AG10803 (cell line): ENCODE results near the gene ERP44.
"Not testable (repeated sequence)": the region's sequence is repeated elsewhere in the genome, so short reads cannot be mapped to it uniquely, and the experiment has no call there.

ENCODE experiments used
- DNase-seq: peaks from one replicate; pipeline ENCODE4 v3.0.0; 2010; ENCODE audit warnings: low read depth
- H3K4me3 ChIP-seq: 2 replicates; pipeline ENCODE4 v1.5.1; 2011; ENCODE audit warnings: mild to moderate bottlenecking, low read length, control low read depth
- TF ChIP-seq, protein P1 (sequence below): conservative IDR thresholded peaks from 2 replicates; pipeline ENCODE4 v1.5.1; 2011; ENCODE audit warnings: mild to moderate bottlenecking, low read length, control low read depth, inconsistent platforms

Gene ERP44

DNA sequence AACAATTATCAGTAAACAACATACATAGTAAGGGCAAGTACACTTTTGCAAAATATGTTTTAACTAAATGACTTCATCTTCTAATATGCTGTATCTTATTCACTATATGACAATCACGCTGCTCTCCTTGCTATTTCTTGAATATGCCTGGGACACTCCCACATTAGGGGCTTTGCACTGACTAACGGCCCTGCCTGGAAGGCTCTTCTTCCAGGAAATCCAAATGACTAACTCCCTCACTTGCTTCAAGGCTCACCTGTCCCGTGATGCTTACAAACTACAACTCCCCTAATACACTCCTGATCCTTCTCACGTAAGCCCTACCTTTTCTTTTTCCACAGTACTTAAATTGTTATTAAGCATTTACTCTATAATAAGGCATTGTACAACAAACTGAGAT lies 10.6 kb downstream of the ERP44 start:
- no peak overlapping the region for H3K4me3 ChIP-seq
- TF ChIP-seq, protein P1, sequence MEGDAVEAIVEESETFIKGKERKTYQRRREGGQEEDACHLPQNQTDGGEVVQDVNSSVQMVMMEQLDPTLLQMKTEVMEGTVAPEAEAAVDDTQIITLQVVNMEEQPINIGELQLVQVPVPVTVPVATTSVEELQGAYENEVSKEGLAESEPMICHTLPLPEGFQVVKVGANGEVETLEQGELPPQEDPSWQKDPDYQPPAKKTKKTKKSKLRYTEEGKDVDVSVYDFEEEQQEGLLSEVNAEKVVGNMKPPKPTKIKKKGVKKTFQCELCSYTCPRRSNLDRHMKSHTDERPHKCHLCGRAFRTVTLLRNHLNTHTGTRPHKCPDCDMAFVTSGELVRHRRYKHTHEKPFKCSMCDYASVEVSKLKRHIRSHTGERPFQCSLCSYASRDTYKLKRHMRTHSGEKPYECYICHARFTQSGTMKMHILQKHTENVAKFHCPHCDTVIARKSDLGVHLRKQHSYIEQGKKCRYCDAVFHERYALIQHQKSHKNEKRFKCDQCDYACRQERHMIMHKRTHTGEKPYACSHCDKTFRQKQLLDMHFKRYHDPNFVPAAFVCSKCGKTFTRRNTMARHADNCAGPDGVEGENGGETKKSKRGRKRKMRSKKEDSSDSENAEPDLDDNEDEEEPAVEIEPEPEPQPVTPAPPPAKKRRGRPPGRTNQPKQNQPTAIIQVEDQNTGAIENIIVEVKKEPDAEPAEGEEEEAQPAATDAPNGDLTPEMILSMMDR, result no peak
- DNase-seq, result no peak

DNA sequence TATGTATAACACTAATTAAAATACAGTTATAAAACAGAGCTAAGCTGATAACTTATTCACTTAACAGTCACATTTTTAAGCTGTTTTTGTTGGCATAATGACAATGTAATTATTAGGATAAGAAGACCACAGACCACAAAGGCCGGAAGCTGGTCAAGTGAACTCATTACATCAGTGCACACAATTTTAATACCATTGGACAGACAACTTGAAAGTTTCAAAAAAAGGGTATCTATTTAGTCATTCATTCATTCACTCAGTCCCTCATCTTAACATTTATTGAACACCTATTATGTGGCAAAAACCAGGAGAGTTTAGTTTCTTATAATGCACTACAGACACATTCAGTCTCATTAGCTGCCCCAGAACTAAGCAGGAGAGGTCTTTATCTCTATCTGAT lies 11.6 kb downstream of the ERP44 start:
- peak; percentile 11 for DNase-seq

DNA sequence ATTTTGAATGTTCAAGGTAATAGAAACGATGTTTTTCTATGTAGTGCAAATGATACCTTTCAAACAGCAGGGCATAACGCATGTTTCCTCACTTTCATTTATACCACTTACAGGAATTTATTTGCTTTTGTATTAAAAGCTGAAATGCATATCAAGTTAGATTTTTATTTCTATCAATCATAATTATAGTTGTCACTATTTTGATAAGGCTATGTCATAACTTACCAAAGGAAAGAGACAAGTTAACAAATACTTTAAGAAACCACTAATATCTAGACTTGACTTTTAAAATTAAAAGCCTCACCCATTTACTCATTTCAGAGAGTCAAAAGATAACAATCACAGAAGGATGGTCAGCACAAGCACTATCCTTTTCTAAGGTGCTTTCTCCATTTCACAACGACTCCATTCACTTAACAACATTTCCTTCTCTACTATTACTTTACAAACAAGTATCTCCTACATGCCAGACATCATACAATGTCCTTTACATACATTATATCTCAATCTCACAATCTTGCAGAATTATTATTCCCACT lies 12.6 kb downstream of the ERP44 start:
- H3K4me3 ChIP-seq, result no peak overlapping the region
- DNase-seq, result no peak
- TF ChIP-seq, protein P1, result no peak

More for the DNA sequence above, 11.6 kb downstream of the ERP44 start:
- TF ChIP-seq, protein P1, result no peak
- H3K4me3 ChIP-seq, result no peak overlapping the region

DNA sequence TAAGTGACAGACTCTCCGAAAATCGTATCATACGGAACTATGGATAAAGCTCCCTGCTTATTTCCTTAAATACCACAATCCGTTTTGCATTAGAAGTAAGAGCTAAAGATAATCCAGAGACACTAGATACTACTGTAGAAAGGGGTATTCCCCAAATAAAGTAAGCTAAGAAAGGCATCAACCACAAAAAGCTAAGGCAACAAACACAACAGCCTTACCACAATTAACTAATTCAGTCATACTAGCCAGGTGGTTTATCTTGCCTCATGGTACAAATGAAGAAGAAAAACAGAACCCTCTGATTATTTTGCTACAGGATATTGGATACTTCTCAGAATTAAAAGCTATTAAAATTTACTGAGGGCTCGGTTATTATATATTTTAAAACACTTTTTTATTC lies 14.1 kb downstream of the ERP44 start:
- DNase-seq, result no peak
- TF ChIP-seq, protein P1, result no peak
- H3K4me3 ChIP-seq, result no peak overlapping the region

DNA sequence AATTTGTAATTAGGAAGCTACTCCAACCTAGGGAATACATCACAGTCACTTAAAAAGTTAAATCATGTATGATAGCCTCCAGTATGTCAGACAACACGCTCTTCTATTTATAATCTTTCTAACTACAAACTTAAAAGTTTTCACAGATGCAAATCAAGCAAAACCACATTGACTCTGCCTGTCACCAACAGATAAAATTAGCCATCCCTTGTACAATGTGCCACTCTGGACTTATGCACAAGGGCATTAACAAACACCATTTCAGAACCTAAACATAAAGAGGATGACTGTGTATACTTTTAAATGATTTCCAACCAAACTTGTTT lies 14.7 kb downstream of the ERP44 start:
- TF ChIP-seq, protein P1, result no peak
- no peak overlapping the region for H3K4me3 ChIP-seq
- DNase-seq, result no peak

DNA sequence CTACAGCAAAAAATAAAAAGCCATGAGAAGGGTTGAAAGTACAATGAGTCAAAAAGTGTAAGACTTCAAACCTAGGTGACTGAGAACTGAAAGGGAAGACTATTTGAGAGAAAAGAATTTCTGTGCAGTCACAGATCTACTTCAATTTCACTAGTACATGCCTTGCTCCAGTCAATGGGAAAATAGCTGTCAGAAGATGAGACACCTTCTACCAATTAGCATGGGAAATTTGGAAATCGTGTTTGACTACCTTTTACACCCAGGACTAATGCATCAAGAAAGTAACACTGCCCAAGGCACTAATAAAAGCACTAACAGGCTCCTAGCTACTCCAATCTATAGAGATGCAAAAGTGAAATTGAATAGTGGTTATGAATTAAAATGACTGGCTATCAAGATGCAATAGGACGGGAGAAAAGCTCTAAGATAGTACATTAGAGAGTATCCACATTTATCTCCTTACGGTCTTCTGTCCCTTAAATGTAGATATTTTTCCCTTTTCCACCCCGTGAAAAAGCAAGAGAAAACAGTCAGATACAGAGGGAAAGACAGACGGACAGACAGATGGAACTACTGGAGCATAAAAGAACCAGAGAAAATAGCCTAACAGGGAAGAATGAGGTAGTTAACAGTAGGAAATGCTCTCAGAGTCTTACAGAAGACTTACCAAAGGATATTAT lies 15.2 kb downstream of the ERP44 start:
- TF ChIP-seq, protein P1, result no peak
- no peak for DNase-seq
- no peak overlapping the region for H3K4me3 ChIP-seq

DNA sequence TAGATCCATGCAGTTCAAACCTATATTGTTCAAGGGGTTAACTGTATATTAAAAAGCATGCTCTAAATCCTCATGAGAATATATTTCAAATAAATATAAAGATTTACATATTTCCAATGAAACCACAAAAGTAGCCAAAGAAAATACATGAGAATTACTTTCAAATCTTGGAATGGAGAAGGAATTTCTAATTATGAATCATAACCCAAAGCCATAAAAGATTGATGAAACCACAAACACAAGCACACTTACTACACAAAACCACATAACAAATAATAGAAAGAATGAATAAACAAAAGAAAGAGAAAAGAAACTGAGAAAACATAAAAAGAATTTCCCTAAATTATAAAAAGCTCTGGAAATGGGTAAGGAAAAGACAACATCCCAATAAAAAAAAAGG lies 16.0 kb downstream of the ERP44 start:
- peak; percentile 63 for DNase-seq
- H3K4me3 ChIP-seq, result no peak overlapping the region
- TF ChIP-seq, protein P1, result no peak

DNA sequence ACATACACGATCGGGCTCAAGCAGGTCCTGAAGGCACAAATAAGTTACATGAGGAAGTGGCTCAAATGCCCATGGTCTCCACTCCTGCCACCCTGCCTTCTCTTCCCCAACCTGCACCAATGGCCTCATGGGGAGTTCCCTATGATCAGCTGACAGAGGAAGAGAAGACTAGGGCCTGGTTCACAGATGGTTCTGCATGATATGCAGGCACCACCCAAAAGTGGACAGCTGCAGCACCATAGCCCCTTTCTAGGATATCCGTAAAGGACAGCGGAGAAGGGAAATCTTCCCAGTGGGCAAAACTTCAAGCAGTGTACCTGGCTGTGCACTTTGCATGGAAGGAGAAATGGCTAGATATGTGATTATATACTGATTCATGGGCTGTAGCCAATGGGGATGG lies 22.5 kb downstream of the ERP44 start:
- DNase-seq, H3K4me3 ChIP-seq: not testable (repeated sequence)
